HG03354 (cell line): ENCODE measurements around the gene SLC25A42.
A peak's percentile ranks its signal among the peaks of the same experiment; 100 is the strongest.
"Not testable (repeated sequence)": the region's sequence is repeated elsewhere in the genome, so short reads cannot be mapped to it uniquely, and the experiment has no call there.

ENCODE experiments used
- ATAC-seq: cut with Tn5 transposase; IDR thresholded peaks from one replicate; pipeline ENCODE4 v1.9.1; 2021; ENCODE audit warnings: mild to moderate bottlenecking; ENCODE audit not compliant: unreplicated experiment, poor library complexity, severe bottlenecking

The SLC25A42 gene

GRCh38 chr19:19063183-19064097 is at the start of gene SLC25A42:
TSS of gene SLC25A42 (plus strand) at chr19:19063994. CDS start at chr19:19096125, 32,131 bp downstream.
- ATAC-seq: peak; percentile 92

- no peak for ATAC-seq
These were observed 42.7 kb upstream of the SLC25A42 start for GRCh38 chr19:19021115-19021514.

GRCh38 chr19:19022380-19022961 is 41.3 kb upstream of the SLC25A42 start:
- no peak for ATAC-seq

- not testable (repeated sequence) for ATAC-seq
These were observed 40.4 kb upstream of the SLC25A42 start for GRCh38 chr19:19023376-19023775.

GRCh38 chr19:19025861-19026260 is 37.9 kb upstream of the SLC25A42 start:
- no peak for ATAC-seq

GRCh38 chr19:19026299-19026971 is 37.4 kb upstream of the SLC25A42 start:
- ATAC-seq: no peak

- ATAC-seq: no peak
These were observed 36.6 kb upstream of the SLC25A42 start for GRCh38 chr19:19027228-19027627.

- ATAC-seq: no peak
These were observed 35.3 kb upstream of the SLC25A42 start for GRCh38 chr19:19028526-19028925.

GRCh38 chr19:19031891-19032290 is 31.9 kb upstream of the SLC25A42 start:
- no peak for ATAC-seq

- ATAC-seq: peak; percentile 63
These were observed 31.2 kb upstream of the SLC25A42 start for GRCh38 chr19:19032420-19033175.

GRCh38 chr19:19033176-19033425 is 30.7 kb upstream of the SLC25A42 start:
- ATAC-seq: no peak

GRCh38 chr19:19033426-19034203 is 30.2 kb upstream of the SLC25A42 start, which contains the start of the genes ARMC6 and SUGP2:
TSS of gene ARMC6 (plus strand) at chr19:19033603. CDS start at chr19:19034210, 607 bp downstream.
TSS of gene SUGP2 (minus strand) at chr19:19033517. CDS start at chr19:19031071, 2,446 bp downstream.
- peak; percentile 74 for ATAC-seq

- peak; percentile 48 for ATAC-seq
These were observed 29.6 kb upstream of the SLC25A42 start for GRCh38 chr19:19034204-19034624.

- ATAC-seq: no peak
These were observed 23.9 kb upstream of the SLC25A42 start for GRCh38 chr19:19039901-19040300.

- no peak for ATAC-seq
These were observed 23.4 kb upstream of the SLC25A42 start for GRCh38 chr19:19040417-19040816.

GRCh38 chr19:19042732-19043280 is 21.0 kb upstream of the SLC25A42 start:
- no peak for ATAC-seq

GRCh38 chr19:19043481-19043880 is 20.3 kb upstream of the SLC25A42 start:
- ATAC-seq: no peak

- ATAC-seq: no peak
These were observed 19.9 kb upstream of the SLC25A42 start for GRCh38 chr19:19043881-19044280.

- no peak for ATAC-seq
These were observed 14.4 kb upstream of the SLC25A42 start for GRCh38 chr19:19049406-19049805.
